Stimulated activated CD4-positive, alpha-beta T cell treated with anti-CD3 and anti-CD28 coated beads, Interleukin-4, amount 100 ng/mL, for 1 hour (primary cell): Measurements from ENCODE around the gene TNNT2.

Experiments used
- DNase-seq: peaks from one replicate; pipeline ENCODE4 v3.0.0-alpha.2; 2020

The TNNT2 gene

DNA sequence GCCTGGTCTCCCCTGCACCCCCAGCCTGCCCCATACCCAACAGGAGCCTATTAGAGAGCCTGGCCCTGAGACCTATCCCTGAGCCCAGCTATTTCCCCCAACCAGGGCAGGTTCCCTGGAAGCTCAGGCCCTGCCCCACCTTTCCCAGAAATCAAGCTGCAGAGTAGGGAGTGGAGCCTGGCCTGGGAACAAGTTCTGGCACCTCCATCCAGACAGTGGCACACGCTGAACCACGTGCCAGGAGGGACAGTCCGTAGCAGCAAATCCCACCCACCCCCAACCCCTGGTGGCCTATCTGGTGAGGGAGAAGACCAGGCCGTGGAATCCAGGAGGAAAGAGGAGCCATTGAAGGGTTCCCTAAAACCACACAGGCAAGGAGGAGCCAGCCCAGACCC, 22.6 kb downstream of the TNNT2 start:
- no peak for DNase-seq

DNA sequence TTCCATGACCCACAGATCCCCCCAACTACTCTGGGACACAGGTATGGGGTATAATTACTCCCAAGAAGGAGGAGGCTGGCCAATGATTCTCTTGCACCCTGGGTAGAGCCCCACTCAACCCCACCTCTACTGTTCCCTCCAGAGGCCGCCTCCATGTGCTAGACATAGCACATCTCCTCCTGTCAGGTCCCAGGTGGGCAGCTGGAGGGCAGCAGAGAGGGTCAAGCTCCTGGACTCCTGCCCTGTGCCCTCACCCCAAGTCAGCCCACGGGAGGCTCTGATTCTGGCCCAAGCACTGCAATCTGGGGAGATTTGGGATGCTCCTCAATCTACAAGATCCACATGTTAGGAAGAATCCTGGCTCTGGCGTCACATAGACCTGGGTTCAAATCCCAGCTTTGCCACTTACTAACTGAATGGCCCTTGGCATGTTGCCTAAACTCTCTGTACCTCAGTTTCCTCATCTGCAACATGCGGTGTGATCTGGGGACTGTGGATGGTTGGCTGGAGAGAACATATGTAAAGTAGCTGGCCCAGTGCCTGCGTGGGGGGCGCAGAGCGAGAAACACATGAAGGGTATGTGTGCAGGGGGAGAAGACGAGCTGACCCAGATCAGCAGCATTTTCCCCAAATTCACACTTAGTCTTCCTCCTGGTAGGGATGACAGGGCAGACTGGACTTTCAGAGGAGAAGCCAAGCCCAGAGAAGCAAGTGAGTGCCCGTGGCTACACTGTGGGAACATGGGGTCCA, 23.2 kb downstream of the TNNT2 start:
- no peak for DNase-seq

DNA sequence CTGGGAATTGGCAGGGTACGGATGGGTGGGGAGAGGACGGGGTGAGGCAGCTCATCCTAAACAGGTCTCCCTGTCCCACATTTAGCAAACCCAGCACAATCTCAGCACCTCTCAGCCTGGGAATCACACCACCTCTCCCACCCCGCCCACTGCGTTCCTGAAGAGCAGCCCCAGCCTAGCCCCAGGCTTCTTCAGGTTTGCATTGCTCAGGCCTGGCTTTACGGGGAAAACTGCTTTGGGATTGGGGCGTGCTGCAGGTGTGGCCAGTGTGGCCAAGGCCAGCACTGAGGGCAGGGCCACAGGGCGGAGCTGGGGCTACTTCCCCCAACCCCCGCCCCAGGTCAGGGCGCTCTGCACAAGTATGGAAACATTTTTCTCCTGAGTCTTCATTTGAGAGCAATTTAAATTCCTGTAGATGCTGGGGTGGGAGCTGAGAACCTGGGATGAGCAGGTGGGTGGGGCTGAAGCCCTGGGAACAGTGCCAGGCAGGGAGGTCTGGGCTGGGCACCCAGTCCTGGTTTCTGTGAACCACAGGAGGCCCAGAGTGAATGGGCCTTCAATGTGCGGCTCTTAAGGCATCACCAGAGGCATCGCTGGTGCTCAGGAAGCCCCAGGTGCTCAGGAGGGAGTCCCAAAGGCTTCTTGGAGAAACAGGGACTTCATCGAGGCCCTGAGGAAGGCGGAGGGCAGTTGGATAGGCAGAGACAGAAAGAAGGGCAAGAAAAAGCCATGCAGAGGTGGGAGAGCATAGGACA, 24.1 kb downstream of the TNNT2 start:
- DNase-seq = no peak

DNA sequence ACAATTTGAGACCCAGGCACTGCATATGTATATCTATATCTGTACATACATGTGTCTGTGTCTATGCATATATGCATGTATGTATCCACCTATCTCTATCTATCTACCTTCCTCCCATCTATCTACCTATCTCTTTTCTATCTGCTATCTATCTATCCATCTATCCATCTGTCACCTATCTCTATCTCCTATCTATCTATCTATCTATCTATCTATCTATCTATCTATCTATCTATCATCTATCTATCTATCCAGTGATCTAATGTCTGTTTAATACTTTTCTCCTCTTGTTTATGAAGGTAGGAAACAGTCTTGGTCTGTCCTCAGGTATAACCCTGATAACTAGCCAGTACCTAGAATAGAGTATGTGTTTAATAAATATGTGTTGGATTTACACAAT, 25.9 kb downstream of the TNNT2 start:
- no peak for DNase-seq

GRCh38 chr1:201350884-201351283, 26.6 kb downstream of the TNNT2 start:
- no peak for DNase-seq

DNA sequence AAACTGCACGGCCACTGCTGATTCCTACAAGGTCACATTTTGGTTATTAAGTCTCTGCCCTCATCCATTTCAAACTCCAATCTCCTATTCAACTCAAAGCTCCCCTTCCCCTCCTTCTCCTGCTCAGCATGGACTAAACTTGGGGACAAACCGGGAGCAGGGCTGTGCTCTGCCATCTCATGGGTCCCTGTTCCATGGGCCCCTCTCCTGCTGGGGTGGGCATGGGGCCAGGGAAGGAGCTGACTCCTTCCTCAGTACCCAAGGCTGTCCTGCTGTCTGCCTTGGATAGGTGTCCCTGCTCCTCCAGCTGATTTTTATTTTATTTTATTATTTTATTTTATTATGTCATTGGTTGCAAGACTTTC, 27.1 kb downstream of the TNNT2 start:
- DNase-seq = no peak

DNA sequence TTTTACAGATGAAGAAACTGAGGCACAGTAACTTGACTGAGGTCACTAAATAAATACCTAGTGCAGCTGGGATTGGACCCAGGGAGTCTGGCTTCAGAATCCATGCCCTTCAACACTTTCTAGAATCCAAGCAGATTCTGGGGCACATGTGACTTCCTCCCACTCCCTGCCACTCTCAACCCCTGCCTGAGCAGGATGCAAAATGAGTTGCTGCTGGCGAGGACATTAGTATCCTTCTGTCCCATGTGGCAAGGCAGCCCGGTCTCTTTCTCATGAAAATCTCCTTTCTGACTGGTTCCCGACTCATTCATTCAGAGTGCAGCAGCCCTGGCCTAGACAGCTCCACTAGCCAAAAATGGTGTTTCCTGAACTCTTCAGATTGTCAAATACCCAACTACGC, 28.4 kb downstream of the TNNT2 start:
- no peak for DNase-seq

- DNase-seq = peak; percentile 15
Measured at GRCh38 chr1:201348211-201348566, 29.3 kb downstream of the TNNT2 start.

DNA sequence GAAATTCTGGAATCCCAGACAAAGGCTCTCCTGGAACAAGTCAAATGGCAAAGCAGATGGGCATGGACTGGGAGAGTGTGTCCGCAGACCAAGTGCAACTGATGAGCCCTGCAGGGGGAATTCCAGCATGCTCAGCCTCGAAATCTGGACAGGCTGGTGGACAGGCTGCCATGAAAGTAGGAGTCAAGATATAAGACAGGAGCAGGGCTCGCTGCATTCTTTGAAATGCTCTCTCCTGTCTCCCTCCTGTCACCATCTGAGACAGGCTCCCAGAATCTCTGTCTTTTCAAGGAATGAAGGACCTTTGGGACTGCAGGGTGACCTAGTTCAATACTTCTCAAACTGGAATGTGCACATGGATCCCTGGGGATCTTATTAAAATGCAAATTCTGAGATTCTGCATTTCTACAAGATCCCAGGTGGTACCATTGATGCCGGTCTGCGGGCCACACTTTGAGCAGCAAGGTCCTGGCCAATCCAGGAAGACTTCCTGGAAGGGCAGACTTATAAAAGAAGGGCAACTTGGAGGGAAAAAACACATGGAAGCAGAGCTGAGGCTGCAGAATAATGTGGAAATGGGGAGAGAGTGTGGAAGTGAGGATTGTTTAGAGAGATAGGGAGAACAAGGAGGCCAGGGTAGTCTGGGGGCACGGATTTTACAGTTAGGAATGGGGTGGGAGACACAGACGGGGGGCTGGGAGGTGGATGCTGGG, 29.8 kb downstream of the TNNT2 start:
- no peak for DNase-seq

GRCh38 chr1:201346987-201347386, 30.5 kb downstream of the TNNT2 start:
- no peak for DNase-seq

GRCh38 chr1:201346337-201346939, 31.0 kb downstream of the TNNT2 start:
- no peak for DNase-seq

DNA sequence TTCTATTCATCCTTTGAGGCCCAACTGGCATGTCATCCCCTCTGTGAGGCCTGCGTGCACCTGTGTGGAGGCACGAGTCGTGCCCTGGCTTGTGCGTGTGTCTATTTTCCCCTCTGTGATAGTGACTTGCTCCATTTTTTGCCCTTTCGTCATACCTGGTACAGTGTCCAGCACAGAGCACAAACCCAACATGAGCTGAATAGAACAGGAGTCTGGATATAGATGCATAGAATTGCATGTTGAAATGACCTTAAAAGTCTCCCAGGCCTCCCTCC, 32.5 kb downstream of the TNNT2 start:
- no peak for DNase-seq

DNA sequence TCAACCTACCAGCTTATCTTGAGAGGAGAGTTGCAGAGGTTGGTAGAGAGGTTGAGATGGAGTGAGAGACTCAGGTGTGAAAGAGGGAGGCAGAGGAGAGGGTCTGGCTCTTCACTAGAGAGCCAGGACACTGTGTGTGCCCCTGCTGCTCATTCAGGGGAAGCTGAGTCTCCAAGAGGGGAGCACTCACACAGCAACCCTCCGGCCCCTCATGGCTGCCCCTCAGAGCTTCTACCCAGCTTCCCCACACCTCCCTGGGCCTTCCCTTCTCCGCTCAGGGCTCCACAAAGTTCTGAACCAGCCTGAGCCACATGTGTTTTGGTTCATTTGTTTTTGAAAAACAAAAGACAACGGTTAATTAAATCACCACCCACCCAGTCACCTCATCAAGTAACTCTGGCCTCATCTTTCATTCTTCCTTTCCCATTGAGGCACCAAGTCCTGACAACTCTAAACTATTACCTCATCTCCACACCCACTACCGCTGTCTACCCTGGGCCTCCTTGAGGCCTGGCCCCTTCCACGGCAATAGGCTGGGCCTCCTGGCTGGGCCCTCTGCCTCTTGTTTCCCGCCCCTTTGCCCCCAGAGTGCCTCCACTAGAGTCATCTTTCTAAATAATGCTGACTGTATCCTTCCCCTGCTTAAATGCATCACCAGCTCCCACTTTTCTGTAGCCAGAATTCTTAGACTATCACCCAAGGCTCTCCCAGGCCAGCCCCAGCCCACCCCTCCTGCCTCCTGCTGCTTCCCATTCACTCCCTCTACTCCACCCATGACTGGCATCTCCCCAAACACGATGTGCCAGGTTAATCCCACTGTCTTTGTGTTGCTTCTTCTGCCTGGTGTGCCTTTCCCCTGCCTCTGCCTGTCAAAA, 33.0 kb downstream of the TNNT2 start:
- DNase-seq = no peak

DNA sequence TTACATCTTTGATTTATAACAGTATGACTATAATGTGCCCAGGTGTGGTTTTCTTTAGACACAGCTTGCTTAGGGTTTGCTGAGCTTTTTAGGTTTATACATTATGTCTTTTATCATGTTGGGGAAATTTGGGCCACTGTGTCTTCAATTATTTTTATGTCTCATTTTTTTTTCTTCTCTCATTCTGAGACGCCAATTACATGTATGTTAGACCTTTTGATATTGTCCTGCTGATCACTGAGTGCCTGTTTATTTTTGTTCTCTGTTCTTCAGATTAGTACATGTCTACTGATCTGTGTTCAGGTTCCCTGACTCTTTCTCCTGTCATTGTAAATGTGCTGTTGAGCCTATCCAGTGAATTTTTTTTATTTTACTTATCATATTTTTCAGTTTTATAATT, 36.1 kb downstream of the TNNT2 start:
- DNase-seq = no peak

GRCh38 chr1:201336711-201337450, 40.6 kb downstream of the TNNT2 start:
- DNase-seq = no peak

DNA sequence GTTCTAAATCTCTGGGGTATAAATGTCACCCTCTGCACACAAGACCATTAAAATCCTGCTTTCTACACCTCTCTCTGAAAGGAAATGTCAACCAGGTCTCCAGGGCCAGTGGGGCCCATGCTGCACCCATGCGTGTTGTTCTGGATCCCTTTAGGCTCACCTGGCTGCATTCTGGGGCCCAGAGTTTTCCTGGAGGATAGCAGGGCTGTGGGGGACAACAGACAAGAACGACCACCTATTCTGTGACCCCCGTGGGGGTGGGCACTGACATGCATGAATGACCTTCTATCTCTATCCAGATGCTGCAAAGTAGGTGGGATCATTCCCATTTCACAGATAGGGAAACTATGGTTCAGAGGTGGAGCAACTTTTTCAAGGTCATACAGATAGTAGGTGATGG, 41.6 kb downstream of the TNNT2 start:
- DNase-seq = no peak

DNA sequence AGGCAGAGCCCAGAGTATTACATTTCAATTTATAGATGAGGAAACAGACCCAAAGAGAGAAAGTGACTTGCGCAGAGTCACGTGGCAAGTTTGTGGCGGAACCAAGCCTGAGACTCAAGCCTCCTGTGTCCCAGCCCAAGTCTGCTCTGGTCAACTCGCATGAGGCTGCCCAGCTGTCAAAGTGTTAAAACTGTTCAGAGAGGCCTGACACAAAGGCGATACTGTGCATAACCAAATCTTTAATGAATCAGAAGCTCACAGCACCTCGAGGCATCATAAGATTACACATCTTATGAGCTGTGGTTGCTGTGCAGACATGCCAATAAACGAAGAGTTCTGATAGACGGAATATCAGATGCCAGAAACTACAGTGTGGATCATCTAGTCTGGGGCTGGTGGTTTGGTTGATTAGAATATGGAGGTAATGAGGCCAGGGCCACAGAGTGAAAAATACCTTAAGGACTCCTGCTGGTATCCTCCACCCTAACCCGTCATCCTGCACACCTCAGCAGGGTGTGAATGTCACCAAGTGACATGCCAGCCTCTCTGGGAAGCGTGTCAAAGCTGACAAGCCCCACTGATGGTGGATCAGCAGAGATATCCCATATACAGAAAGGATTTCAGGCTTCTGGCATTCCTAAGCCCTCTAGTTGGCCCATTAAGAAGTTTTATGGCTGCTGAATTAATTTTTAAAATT, 42.2 kb downstream of the TNNT2 start:
- DNase-seq = no peak

GRCh38 chr1:201334325-201335173, 42.9 kb downstream of the TNNT2 start:
- no peak for DNase-seq

DNA sequence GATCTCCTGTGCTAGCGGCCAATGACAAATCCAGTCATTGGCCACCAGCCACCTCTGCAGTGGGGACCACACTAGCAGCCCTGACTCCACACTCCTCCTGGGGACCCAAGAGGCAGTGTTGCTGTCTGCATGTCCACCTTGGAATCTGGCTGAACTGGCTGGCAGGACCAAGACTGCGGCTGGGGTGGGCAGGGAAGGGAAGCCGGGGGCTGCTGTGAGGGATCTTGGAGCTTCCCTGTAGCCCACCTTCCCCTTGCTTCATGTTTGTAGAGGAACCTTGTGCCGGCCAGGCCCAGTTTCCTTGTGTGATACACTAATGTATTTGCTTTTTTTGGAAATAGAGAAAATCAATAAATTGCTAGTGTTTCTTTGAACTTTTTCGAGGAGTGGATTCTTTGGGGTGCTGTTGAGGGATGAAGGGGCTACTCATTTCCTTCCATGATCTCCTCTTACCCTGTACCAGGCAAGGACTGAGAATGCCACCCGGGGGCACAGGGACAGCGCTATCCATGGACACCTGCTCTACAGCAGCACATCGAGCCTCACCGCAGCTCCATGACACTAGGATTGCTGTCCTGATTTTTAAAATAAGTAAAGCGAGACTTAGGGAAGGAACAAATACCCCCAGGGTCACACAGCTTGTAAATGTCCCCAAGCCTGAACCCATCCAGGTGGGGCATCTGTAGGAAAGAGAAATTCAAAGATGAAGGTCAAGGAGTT, 44.7 kb downstream of the TNNT2 start:
- DNase-seq = no peak

DNA sequence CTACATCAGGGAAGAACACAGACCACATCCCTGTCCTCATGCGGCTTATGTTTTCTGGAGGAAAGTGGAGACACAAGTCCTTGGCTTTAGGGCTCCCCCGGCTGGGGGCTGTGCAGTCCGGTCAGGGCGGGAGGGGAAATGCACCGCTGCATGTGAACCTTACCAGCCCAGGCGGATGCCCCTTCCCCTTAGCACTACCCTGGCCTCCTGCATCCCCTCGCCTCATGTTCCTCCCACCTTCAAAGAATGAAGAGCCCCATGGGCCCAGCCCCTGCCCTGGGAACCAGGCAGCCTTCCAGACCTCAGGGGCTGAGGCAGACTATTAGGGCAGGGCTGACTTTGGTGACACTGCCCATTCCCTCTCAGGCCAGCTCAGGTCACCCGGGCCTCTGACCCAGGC, 45.5 kb downstream of the TNNT2 start:
- no peak for DNase-seq
